Esophagus squamous epithelium (tissue), 4 donors: ENCODE measurements around the gene PRR4.

ENCODE experiments used
- POLR2A ChIP-seq, 4 donors: fragments of 450-650 bp; IDR thresholded peaks; one replicate each; pipeline ENCODE4 v1.6.1; 2017; ENCODE audit warnings: antibody characterized with exemption in 4 of 4, mild to moderate bottlenecking in 4 of 4, moderate library complexity in 3 of 4
- TF ChIP-seq, protein P1 (sequence below), 6 experiments: fragments of 450-650 bp in 4 of 6; fragments of 200-600 bp in 2 of 6; sonication (generic) in 2 of 6; IDR thresholded peaks; one replicate each; pipeline ENCODE4 v1.5.1; 2016 to 2019; ENCODE audit warnings: antibody characterized with exemption in 6 of 6, mild to moderate bottlenecking in 4 of 6, moderate library complexity in 4 of 6

DNA sequence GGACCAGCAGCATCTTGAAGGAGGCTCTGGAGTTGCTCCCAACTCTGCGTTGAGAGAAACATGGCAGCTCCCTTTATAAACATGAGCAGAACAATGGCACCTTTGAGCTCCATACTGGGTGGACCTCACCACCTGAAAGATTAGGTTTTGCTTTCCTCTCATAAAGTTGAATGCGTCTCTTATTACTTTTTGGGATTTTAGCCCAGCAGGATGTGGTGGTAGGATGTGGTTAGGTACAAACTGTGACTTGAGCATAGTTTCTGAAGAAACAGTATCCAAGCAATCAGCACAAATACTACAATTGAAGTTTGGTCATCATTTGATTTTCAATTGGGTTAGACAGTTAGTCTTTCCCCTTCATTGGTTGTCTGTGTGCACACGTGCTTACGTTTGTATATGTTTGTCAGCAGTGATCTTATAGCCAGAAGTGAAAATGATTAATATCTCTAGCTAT lies at the start of gene PRR4:
- TF ChIP-seq, protein P1, sequence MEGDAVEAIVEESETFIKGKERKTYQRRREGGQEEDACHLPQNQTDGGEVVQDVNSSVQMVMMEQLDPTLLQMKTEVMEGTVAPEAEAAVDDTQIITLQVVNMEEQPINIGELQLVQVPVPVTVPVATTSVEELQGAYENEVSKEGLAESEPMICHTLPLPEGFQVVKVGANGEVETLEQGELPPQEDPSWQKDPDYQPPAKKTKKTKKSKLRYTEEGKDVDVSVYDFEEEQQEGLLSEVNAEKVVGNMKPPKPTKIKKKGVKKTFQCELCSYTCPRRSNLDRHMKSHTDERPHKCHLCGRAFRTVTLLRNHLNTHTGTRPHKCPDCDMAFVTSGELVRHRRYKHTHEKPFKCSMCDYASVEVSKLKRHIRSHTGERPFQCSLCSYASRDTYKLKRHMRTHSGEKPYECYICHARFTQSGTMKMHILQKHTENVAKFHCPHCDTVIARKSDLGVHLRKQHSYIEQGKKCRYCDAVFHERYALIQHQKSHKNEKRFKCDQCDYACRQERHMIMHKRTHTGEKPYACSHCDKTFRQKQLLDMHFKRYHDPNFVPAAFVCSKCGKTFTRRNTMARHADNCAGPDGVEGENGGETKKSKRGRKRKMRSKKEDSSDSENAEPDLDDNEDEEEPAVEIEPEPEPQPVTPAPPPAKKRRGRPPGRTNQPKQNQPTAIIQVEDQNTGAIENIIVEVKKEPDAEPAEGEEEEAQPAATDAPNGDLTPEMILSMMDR (IDR thresholded peaks at IDR 0.05): no peak
- no peak for TF ChIP-seq POLR2A (IDR thresholded peaks at IDR 0.05)
